IPS-15b (cell line): Measurements from ENCODE around the gene CACHD1.
A peak's percentile ranks its signal among the peaks of the same experiment; 100 is the strongest.

Source experiments
- H3K27me3 ChIP-seq: one replicate; pipeline ENCODE4 v1.6.1; 2013; ENCODE audit warnings: low read length; ENCODE audit not compliant: control insufficient read depth, insufficient read depth
- H3K36me3 ChIP-seq: one replicate; pipeline ENCODE4 v1.6.1; 2013; ENCODE audit warnings: low read length; ENCODE audit not compliant: control insufficient read depth, insufficient read depth
- H3K4me1 ChIP-seq: one replicate; pipeline ENCODE4 v1.6.1; 2013; ENCODE audit warnings: mild to moderate bottlenecking, low read length; ENCODE audit not compliant: control insufficient read depth, insufficient read depth
- H3K4me3 ChIP-seq: one replicate; pipeline ENCODE4 v1.5.1; 2013; ENCODE audit warnings: low read depth, low read length
- H3K9ac ChIP-seq: one replicate; pipeline ENCODE4 v1.6.1; 2013; ENCODE audit warnings: low read depth, mild to moderate bottlenecking, low read length
- H3K9me3 ChIP-seq: one replicate; pipeline ENCODE4 v1.6.1; 2013; ENCODE audit warnings: mild to moderate bottlenecking, low read length; ENCODE audit not compliant: control insufficient read depth, insufficient read depth

CACHD1 gene

DNA sequence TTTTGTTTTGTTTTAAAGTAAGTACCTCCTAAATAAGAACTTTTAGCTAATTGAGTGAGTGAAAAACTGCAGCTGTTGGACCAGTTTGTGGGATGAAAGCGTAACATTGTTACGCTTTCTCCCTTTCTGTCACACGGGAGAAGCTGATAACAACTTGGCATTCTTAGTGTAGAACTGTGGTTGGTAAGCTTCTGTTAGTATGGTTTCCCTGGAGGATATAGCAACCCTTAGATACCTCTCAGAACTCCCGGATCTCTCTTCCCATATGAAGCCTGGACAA lies 98.2 kb downstream of the CACHD1 start:
- no peak overlapping the region for H3K9ac ChIP-seq
- H3K4me3 ChIP-seq, result no peak overlapping the region
- no peaks in the 10 kb centered on the region for H3K27me3 ChIP-seq
- peaks cover 48% of the 10 kb centered on the region for H3K4me1 ChIP-seq
- no peaks in the 10 kb centered on the region for H3K36me3 ChIP-seq
- H3K9me3 ChIP-seq, result no peaks in the 10 kb centered on the region

DNA sequence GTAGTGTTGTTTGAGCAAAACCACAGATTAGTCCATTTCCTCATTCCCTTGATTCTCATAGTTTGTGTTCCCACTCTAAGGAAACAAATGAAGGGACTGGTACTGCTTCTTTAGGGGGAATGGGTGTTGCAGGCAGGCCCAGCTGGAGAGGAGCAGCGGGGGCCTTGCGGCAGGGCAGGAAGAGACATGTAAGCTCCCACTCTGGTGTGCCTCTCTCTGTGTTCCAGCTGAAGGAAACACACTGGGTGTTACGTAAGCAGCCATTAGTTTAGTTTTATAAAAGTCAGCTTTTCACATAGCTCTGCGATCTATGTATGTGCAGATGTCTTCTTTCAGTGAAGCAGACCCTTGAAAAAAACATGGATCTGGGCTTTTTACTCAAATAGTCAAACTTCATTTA lies 99.5 kb downstream of the CACHD1 start:
- no peaks in the 10 kb centered on the region for H3K9me3 ChIP-seq
- H3K36me3 ChIP-seq, result no peaks in the 10 kb centered on the region
- peak overlapping the region; percentile 55 for H3K9ac ChIP-seq
- no peaks in the 10 kb centered on the region for H3K27me3 ChIP-seq
- H3K4me3 ChIP-seq, result no peak overlapping the region
- peaks cover 52% of the 10 kb centered on the region for H3K4me1 ChIP-seq

DNA sequence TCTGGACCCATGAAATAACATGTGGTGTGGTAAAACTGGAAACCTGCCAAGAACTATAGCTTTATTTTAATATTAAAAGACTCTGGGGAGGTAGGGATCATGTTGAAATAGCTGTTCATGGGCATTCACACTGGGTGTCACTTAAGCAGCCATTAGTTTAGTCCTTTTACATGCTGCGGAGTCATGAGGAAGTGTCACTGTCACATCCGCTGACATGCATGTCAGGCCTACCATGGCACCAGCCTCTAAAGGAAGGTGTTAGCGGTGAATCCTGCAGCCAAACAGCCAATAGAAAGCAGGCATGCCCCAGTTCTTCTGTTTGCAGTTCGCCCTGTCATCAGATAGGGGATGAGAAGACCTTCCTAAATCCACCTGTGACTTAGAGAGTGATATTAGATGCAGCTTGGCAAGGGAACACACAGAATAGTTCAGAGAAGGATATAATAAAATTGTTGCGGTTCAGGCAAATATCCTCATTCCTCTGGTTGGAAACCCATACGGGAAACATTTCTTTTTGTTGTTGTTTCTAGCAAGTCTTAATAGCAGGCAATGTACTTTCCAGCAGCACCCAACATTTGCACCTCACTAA lies 100.4 kb downstream of the CACHD1 start:
- H3K9me3 ChIP-seq, result no peaks in the 10 kb centered on the region
- peaks cover 48% of the 10 kb centered on the region for H3K4me1 ChIP-seq
- H3K36me3 ChIP-seq, result no peaks in the 10 kb centered on the region
- H3K27me3 ChIP-seq, result no peaks in the 10 kb centered on the region
- no peak overlapping the region for H3K9ac ChIP-seq
- H3K4me3 ChIP-seq, result no peak overlapping the region

DNA sequence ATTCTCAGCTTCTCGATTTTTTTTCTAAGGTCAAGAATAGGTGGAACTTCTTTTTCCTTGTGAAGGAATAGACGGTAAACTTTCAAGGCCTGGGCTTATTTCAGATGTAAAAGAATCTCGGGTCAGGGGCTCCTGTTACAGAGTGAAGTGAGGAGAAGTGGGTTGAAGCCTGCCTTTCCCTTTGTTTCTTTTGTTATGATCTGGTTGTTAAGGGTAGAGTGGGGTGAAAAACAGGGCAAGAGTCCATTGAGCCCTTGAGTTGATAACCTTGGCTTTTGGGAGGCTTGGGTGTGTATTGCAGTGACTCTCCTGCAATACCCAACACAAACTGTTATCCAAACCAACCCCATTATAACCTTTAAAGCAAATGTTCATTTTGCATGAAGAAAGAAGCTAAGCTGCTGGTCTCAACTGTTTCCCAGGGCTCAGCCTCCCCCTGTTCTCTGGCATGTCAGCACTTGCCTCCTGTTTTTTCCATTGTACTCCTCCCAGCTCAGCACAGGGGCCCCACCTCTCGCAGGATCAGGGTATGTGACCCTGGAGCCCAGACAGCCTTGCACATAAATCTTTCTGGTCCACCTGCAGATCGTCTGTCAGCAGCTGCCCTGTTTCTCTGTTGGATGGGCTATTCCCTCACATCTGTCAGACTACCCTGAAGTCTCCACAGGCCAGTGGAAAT lies 102.4 kb downstream of the CACHD1 start:
- no peaks in the 10 kb centered on the region for H3K27me3 ChIP-seq
- peak overlapping the region; percentile 14 for H3K4me3 ChIP-seq
- H3K36me3 ChIP-seq, result no peaks in the 10 kb centered on the region
- H3K9me3 ChIP-seq, result no peaks in the 10 kb centered on the region
- no peak overlapping the region for H3K9ac ChIP-seq
- peaks cover 49% of the 10 kb centered on the region for H3K4me1 ChIP-seq

DNA sequence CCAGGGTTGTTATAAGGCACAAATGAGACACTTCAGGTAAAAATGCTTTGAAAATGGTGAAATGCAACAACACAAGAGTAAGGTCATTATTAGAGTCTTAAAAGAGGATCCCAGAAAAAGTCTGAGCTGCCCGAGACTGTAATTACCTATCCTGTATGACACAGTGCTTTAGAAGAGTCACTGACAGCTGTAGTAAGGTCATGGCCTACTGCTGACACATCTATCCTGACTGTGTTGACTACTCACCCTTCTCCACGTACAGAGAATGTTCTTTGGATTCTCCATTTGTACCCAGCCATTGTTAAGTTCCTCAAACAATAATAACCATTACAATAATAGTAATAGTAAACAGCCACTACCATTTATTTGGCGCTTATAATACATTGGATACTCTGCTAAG lies 104.4 kb downstream of the CACHD1 start:
- H3K27me3 ChIP-seq, result no peaks in the 10 kb centered on the region
- H3K36me3 ChIP-seq, result no peaks in the 10 kb centered on the region
- no peak overlapping the region for H3K4me3 ChIP-seq
- H3K4me1 ChIP-seq, result peaks cover 45% of the 10 kb centered on the region
- H3K9me3 ChIP-seq, result no peaks in the 10 kb centered on the region
- H3K9ac ChIP-seq, result no peak overlapping the region

GRCh38 chr1:64575881-64576676 lies 106.2 kb downstream of the CACHD1 start:
- no peak overlapping the region for H3K9ac ChIP-seq
- peaks cover 37% of the 10 kb centered on the region for H3K4me1 ChIP-seq
- H3K36me3 ChIP-seq, result no peaks in the 10 kb centered on the region
- no peaks in the 10 kb centered on the region for H3K9me3 ChIP-seq
- no peaks in the 10 kb centered on the region for H3K27me3 ChIP-seq
- H3K4me3 ChIP-seq, result no peak overlapping the region

- Histone ChIP-seq H3K4me1 (peaks cover 24% of the 10 kb centered on the region), H3K9ac (no peak overlapping the region), H3K36me3 (no peaks in the 10 kb centered on the region), H3K9me3 (no peaks in the 10 kb centered on the region), H3K4me3 (no peak overlapping the region), H3K27me3 (no peaks in the 10 kb centered on the region)
These were observed 108.5 kb downstream of the CACHD1 start for GRCh38 chr1:64578270-64578973.

GRCh38 chr1:64579767-64580166 lies 109.8 kb downstream of the CACHD1 start:
- Histone ChIP-seq H3K4me3 (no peak overlapping the region), H3K4me1 (peaks cover 14% of the 10 kb centered on the region), H3K9me3 (no peaks in the 10 kb centered on the region), H3K27me3 (no peaks in the 10 kb centered on the region), H3K9ac (no peak overlapping the region), H3K36me3 (no peaks in the 10 kb centered on the region)

- H3K36me3 ChIP-seq, result no peaks in the 10 kb centered on the region
- H3K9ac ChIP-seq, result no peak overlapping the region
- H3K27me3 ChIP-seq, result no peaks in the 10 kb centered on the region
- no peaks in the 10 kb centered on the region for H3K9me3 ChIP-seq
- peaks cover 14% of the 10 kb centered on the region for H3K4me1 ChIP-seq
- H3K4me3 ChIP-seq, result no peak overlapping the region
These were observed 111.4 kb downstream of the CACHD1 start for GRCh38 chr1:64581135-64581842.

DNA sequence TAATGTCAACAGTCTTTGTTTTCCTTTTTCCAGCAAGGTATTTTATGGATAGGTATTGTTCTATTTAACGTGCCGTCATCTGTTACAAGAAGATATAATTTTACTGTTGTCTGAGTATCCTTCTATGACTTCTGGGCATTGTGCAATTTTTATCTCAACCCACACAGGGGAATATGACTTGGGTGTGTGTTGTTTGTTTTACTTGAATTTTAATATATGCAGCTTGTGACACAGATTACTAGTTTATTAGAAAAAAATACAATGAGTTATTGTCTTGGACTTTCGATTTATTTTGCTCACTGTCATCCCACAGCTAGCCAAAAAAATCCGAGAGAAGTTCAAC lies 111.9 kb downstream of the CACHD1 start:
- H3K4me1 ChIP-seq, result peaks cover 14% of the 10 kb centered on the region
- no peaks in the 10 kb centered on the region for H3K36me3 ChIP-seq
- no peaks in the 10 kb centered on the region for H3K9me3 ChIP-seq
- no peaks in the 10 kb centered on the region for H3K27me3 ChIP-seq
- no peak overlapping the region for H3K4me3 ChIP-seq
- no peak overlapping the region for H3K9ac ChIP-seq

DNA sequence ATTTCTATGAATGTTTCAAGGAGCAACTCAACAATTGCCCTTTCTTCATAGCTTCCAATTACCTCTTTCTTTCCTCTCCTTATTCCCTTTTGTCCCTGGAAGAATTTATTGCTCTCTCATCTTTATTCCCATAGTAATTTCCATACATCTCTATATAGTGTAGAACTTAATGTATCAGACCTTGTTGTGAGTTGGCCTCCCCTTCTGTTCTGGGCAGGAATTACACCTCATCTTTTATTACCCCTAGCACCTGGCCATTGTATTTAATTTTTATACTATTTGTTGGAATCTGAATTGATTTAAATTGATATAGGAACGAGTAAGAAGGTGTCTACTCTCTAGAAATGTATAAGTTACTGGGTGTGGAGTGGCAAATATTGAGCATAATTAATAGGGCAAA lies 114.5 kb downstream of the CACHD1 start:
- Histone ChIP-seq H3K4me1 (peaks cover 14% of the 10 kb centered on the region), H3K27me3 (no peaks in the 10 kb centered on the region), H3K9ac (no peak overlapping the region), H3K36me3 (no peaks in the 10 kb centered on the region), H3K4me3 (no peak overlapping the region), H3K9me3 (no peaks in the 10 kb centered on the region)
